Gastroesophageal sphincter (tissue), 3 donors: ENCODE data around the gene DGLUCY.

Source experiments
- EP300 ChIP-seq: sonication (generic); formaldehyde crosslinking; IDR thresholded peaks from one replicate; pipeline ENCODE4 v1.6.1; 2017; ENCODE audit warnings: antibody characterized with exemption, mild to moderate bottlenecking
- POLR2A ChIP-seq, 2 donors: fragments of 450-650 bp; IDR thresholded peaks; one replicate each; pipeline ENCODE4 v1.6.1; 2017; ENCODE audit warnings: antibody characterized with exemption in 2 of 2, mild to moderate bottlenecking in 2 of 2, moderate library complexity in 1 of 2
- POLR2AphosphoS5 ChIP-seq: sonication (generic); formaldehyde crosslinking; IDR thresholded peaks from one replicate; pipeline ENCODE4 v1.6.1; 2017; ENCODE audit warnings: antibody characterized with exemption
- TF ChIP-seq, protein P1 (sequence below), 4 experiments: fragments of 200-600 bp in 2 of 4; fragments of 450-650 bp in 2 of 4; sonication (generic) in 1 of 4; IDR thresholded peaks; one replicate each; pipeline ENCODE4 v1.5.1; 2017 to 2019; ENCODE audit warnings: antibody characterized with exemption in 4 of 4, mild to moderate bottlenecking in 2 of 4, moderate library complexity in 2 of 4

DNA sequence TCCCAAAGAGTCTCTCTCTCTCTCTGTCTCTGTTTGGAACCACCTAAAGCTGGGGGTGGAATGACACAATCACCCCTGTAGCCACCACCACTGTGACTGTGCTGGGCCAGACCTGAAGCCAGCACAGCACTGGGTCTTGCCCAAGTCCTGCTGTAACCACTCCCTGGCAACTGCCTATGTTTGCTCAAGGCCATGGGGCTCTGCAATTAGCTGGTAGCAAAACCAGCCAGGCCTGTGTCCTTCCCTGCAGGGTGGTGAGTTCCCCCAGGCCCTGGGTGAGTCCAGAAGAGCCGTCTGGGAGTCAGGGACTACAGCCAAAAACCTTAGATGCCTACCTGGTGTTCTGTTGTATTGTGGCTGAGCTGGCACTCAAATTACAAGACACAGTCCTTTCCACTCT, 50.8 kb downstream of the DGLUCY start:
- TF ChIP-seq, protein P1, sequence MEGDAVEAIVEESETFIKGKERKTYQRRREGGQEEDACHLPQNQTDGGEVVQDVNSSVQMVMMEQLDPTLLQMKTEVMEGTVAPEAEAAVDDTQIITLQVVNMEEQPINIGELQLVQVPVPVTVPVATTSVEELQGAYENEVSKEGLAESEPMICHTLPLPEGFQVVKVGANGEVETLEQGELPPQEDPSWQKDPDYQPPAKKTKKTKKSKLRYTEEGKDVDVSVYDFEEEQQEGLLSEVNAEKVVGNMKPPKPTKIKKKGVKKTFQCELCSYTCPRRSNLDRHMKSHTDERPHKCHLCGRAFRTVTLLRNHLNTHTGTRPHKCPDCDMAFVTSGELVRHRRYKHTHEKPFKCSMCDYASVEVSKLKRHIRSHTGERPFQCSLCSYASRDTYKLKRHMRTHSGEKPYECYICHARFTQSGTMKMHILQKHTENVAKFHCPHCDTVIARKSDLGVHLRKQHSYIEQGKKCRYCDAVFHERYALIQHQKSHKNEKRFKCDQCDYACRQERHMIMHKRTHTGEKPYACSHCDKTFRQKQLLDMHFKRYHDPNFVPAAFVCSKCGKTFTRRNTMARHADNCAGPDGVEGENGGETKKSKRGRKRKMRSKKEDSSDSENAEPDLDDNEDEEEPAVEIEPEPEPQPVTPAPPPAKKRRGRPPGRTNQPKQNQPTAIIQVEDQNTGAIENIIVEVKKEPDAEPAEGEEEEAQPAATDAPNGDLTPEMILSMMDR (IDR thresholded peaks at IDR 0.05): no peak
- no peak for TF ChIP-seq POLR2AphosphoS5
- no peak for TF ChIP-seq EP300
- no peak for TF ChIP-seq POLR2A (IDR thresholded peaks at IDR 0.05)
